ENCODE results near the gene GALNTL6. TPM values are rescaled to one million over a fixed set of nuclear protein-coding genes. Genes with fewer than 3 reads are reported as not detected.

Gene GALNTL6
- total RNA-seq, 4 donors from 2014 or later, result 0.67 to 0.70 TPM; not detected in 2

DNA sequence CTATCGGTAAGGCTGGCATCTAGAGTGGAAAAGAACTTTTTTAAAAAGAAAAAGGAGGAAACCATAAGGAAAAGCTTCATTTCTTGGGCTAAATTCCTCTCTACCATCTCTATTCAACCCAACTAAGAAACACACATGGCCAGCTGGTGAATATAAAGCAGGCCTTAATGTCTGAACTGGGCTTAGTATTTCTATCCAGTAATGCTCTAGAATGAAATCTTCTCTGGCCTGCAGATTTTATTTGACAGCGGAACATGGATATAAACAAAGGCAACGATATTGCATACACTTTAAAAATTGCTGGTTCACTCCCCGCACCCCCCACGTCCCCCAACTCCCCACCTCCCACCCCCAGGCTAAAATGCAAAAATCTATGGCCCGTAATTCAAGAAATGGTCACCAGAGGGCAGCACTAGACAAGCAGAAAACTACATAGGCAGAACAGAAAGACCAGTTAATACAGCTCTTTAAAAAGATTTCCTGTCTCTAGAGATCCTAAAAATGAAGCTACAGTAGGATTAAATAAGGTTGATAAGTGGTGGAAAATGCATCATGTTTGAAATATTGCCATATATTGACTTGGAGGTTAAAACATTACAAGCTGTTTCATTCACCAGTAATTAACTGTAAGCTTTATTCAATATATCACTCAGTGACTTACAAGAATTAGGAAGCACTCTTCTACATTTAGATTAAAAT, 1200.2 kb downstream of the GALNTL6 start:
- Histone ChIP-seq H3K4me3 (no peak overlapping the region), H3K9me3 (no peaks in the 10 kb centered on the region), H3K36me3 (no peaks in the 10 kb centered on the region), H3K4me1 (no peaks in the 10 kb centered on the region), H3K27me3 (no peaks in the 10 kb centered on the region), H3K27ac (no peak overlapping the region)
- peak in 2 of 3 donors; percentile 26 to 72 for DNase-seq
- no peak for TF ChIP-seq POLR2A (IDR thresholded peaks at IDR 0.05)
- TF ChIP-seq, protein P1, sequence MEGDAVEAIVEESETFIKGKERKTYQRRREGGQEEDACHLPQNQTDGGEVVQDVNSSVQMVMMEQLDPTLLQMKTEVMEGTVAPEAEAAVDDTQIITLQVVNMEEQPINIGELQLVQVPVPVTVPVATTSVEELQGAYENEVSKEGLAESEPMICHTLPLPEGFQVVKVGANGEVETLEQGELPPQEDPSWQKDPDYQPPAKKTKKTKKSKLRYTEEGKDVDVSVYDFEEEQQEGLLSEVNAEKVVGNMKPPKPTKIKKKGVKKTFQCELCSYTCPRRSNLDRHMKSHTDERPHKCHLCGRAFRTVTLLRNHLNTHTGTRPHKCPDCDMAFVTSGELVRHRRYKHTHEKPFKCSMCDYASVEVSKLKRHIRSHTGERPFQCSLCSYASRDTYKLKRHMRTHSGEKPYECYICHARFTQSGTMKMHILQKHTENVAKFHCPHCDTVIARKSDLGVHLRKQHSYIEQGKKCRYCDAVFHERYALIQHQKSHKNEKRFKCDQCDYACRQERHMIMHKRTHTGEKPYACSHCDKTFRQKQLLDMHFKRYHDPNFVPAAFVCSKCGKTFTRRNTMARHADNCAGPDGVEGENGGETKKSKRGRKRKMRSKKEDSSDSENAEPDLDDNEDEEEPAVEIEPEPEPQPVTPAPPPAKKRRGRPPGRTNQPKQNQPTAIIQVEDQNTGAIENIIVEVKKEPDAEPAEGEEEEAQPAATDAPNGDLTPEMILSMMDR (IDR thresholded peaks at IDR 0.05), result peak; percentile 53 to 75 (median 64)

DNA sequence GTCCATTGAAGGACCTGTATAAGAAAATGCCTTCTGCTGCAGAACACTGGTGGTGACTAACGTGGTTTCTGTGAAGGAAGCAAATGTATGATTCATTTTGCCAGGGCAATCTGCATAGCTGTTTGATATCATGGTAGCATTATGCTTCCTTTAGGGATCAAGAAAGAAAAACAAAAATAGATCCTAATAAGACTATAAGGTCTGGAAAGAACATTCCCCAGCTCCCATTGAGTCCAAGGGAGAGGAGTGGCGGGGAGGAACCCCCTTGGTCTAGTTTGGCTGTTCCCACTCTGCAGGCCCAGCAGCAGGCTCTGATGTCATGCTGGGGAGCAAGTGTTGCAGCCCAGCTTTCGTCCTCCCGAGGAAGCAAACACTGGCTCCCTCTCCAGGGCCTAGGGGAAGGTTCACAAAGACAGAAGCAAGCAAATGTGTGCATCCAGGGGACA, 1200.9 kb downstream of the GALNTL6 start:
- DNase-seq, result no peak
- Histone ChIP-seq H3K4me3 (no peak overlapping the region), H3K27ac (no peak overlapping the region), H3K36me3 (no peaks in the 10 kb centered on the region), H3K9me3 (no peaks in the 10 kb centered on the region), H3K4me1 (no peaks in the 10 kb centered on the region), H3K27me3 (no peaks in the 10 kb centered on the region)
- no peak for TF ChIP-seq POLR2A (IDR thresholded peaks at IDR 0.05)
- TF ChIP-seq, protein P1 (IDR thresholded peaks at IDR 0.05), result no peak

DNA sequence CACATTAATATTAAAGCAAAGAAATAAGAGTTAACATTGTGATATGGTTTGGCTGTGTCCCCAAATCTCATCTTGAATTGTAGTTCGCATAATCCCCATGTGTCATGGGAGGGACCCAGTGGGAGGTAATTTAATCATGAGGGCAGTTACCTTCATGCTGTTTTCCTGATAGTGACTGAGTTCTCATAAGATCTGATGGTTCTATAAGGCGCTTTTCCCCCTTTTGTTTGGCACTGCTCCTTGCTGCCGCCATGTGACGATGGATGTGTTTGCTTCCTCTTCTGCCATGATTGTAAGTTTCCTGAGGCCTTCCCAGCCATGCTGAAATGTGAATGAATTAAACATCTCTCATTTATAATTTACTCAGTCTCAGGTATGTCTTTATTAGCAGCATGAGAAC, 1201.6 kb downstream of the GALNTL6 start:
- no peaks in the 10 kb centered on the region for H3K9me3 ChIP-seq
- H3K4me1 ChIP-seq, result no peaks in the 10 kb centered on the region
- H3K4me3 ChIP-seq, result no peak overlapping the region
- H3K27me3 ChIP-seq, result no peaks in the 10 kb centered on the region
- no peak for DNase-seq
- no peak for TF ChIP-seq POLR2A (IDR thresholded peaks at IDR 0.05)
- TF ChIP-seq, protein P1 (IDR thresholded peaks at IDR 0.05), result no peak
- H3K27ac ChIP-seq, result no peak overlapping the region
- no peaks in the 10 kb centered on the region for H3K36me3 ChIP-seq

DNA sequence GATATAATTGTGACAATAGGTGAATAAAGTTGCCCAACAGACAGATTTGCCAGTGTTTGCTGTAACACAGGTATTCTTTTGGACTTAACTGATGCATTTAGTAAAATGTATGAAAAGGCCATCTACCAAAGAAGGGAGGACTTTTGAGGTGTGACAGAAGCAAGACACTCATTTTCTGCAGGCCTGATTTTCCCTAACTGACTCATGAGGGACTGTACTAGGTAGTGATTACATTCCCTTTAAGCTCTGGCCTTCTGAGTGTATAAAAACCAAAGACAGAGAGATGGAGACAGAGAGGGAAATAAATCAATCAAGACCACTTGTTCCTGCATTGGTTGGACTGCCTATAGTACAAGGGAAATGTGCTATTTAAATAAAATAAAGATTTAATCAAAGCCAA, 1204.6 kb downstream of the GALNTL6 start:
- Histone ChIP-seq H3K9me3 (no peaks in the 10 kb centered on the region), H3K27ac (no peak overlapping the region), H3K36me3 (no peaks in the 10 kb centered on the region), H3K27me3 (no peaks in the 10 kb centered on the region), H3K4me1 (no peaks in the 10 kb centered on the region), H3K4me3 (no peak overlapping the region)
- TF ChIP-seq, protein P1 (IDR thresholded peaks at IDR 0.05), result no peak
- TF ChIP-seq POLR2A (IDR thresholded peaks at IDR 0.05), result no peak
- no peak for DNase-seq

DNA sequence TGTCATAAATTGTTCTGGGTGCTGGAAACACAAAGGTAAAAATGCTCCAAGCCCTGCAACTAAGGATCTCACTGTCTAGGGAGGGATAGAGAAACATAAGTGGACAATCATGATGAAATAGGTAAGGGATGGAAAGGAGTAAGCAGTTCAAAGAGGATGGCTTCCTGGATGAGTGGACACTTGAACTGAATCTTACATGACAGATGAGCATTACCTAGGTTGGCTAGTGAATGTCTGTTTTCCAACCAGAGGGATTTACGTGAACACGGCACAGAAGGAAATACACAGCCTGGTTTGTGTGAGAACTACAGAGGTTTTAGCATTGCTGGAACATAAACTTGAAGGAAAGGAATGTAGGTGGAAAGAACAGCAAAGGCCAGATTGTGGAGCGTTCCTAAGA, 1205.2 kb downstream of the GALNTL6 start:
- Histone ChIP-seq H3K27ac (no peak overlapping the region), H3K27me3 (no peaks in the 10 kb centered on the region), H3K4me3 (no peak overlapping the region), H3K9me3 (no peaks in the 10 kb centered on the region), H3K4me1 (no peaks in the 10 kb centered on the region), H3K36me3 (no peaks in the 10 kb centered on the region)
- no peak for TF ChIP-seq POLR2A (IDR thresholded peaks at IDR 0.05)
- TF ChIP-seq, protein P1 (IDR thresholded peaks at IDR 0.05), result no peak
- DNase-seq, result no peak

All from Peyer's patch (tissue), 4 donors.